Vagina (tissue), 2 donors: ENCODE results near the gene CREB3L2. TPM values are rescaled to one million over a fixed set of nuclear protein-coding genes. Genes with fewer than 3 reads are reported as not detected.
"Not testable (repeated sequence)": the region's sequence is repeated elsewhere in the genome, so short reads cannot be mapped to it uniquely, and the experiment has no call there.

Experiments used
- DNase-seq, 2 donors: peaks; one replicate each; pipeline ENCODE4 v3.0.0-alpha.2; 2017; ENCODE audit errors: extremely low spot score in 2 of 2
- H3K27ac ChIP-seq: fragments of 200-600 bp; sonication (generic); one replicate; pipeline ENCODE4 v1.5.1; 2019
- H3K27me3 ChIP-seq: fragments of 200-600 bp; sonication (generic); one replicate; pipeline ENCODE4 v1.5.1; 2019
- H3K36me3 ChIP-seq, 2 donors: fragments of 200-600 bp; sonication (generic); one replicate each; pipeline ENCODE4 v1.5.1; 2017 to 2019
- H3K4me1 ChIP-seq: fragments of 200-600 bp; sonication (generic); one replicate; pipeline ENCODE4 v1.5.1; 2019
- H3K4me3 ChIP-seq, 2 donors: fragments of 200-600 bp; sonication (generic); 1 replicate in 1 of 2; 2 replicates in 1 of 2; pipeline ENCODE4 v1.5.1; 2016 to 2019
- H3K9me3 ChIP-seq: fragments of 200-600 bp; sonication (generic); one replicate; pipeline ENCODE4 v1.5.1; 2019
- CTCF ChIP-seq, 3 experiments: fragments of 450-650 bp in 2 of 3; fragments of 200-600 bp in 1 of 3; sonication (generic) in 1 of 3; IDR thresholded peaks; one replicate each; pipeline ENCODE4 v1.5.1; 2017 to 2019; ENCODE audit warnings: antibody characterized with exemption in 3 of 3, mild to moderate bottlenecking in 2 of 3, moderate library complexity in 2 of 3
- POLR2A ChIP-seq, 2 donors: fragments of 450-650 bp; IDR thresholded peaks; one replicate each; pipeline ENCODE4 v1.6.1; 2017; ENCODE audit warnings: antibody characterized with exemption in 2 of 2, mild to moderate bottlenecking in 2 of 2, moderate library complexity in 2 of 2
- POLR2AphosphoS5 ChIP-seq, 2 donors: sonication (generic); formaldehyde crosslinking; IDR thresholded peaks; one replicate each; pipeline ENCODE4 v1.9.0; 2017; ENCODE audit warnings: antibody characterized with exemption in 2 of 2, mild to moderate bottlenecking in 2 of 2, low read depth in 1 of 2; ENCODE audit not compliant: insufficient read depth in 1 of 2
- intact Hi-C: fragments of 100-400 bp; cut with DNase I; formaldehyde crosslinking; loops from one replicate; pipeline ENCODE4 v1.15.1; 2023
- total RNA-seq: library from RNA; depleted of rRNA; stranded (reverse); fragments of >200 nt; gene quantifications from one replicate; pipeline ENCODE4 v1.2.3, GENCODE V29; 2016

The CREB3L2 gene
- 28.7 TPM for total RNA-seq

- no peaks in the 10 kb centered on the region for H3K9me3 ChIP-seq
- no peaks in the 10 kb centered on the region for H3K36me3 ChIP-seq
- peak within 1 kb of the TSS; percentile 93 for H3K27ac ChIP-seq
- H3K4me1 ChIP-seq, result peaks cover 41% of the 10 kb centered on the region
- peak within 1 kb of the TSS; percentile 81 to 98 for H3K4me3 ChIP-seq
- intact Hi-C loops, result no loop called here
- no peak for DNase-seq
- TF ChIP-seq CTCF (IDR thresholded peaks at IDR 0.05), result no peak
- TF ChIP-seq POLR2AphosphoS5 (IDR thresholded peaks at IDR 0.05; ENCODE audit: insufficient read depth in 1 of 2, low read depth in 1 of 2), result peak in 1 of 2 donors; percentile 97
- peak in 1 of 2 donors; percentile 73 for TF ChIP-seq POLR2A (IDR thresholded peaks at IDR 0.05)
- no peaks in the 10 kb centered on the region for H3K27me3 ChIP-seq
Observed at GRCh38 chr7:138001529-138002095, at the start of gene CREB3L2. CREB3L2 (minus strand) TSS chr7:138002086; CDS start chr7:138001705, 381 bp downstream.

GRCh38 chr7:138049505-138050116 lies 47.7 kb upstream of the CREB3L2 start:
- H3K36me3 ChIP-seq, result no peaks in the 10 kb centered on the region
- intact Hi-C loops, result no loop called here
- no peaks in the 10 kb centered on the region for H3K4me1 ChIP-seq
- no peak for DNase-seq
- H3K9me3 ChIP-seq, result no peaks in the 10 kb centered on the region
- H3K27ac ChIP-seq, result no peak overlapping the region
- H3K27me3 ChIP-seq, result no peaks in the 10 kb centered on the region
- TF ChIP-seq POLR2A (IDR thresholded peaks at IDR 0.05), result no peak
- TF ChIP-seq CTCF (IDR thresholded peaks at IDR 0.05), result no peak
- TF ChIP-seq POLR2AphosphoS5 (IDR thresholded peaks at IDR 0.05; ENCODE audit: insufficient read depth in 1 of 2, low read depth in 1 of 2), result no peak
- no peak overlapping the region for H3K4me3 ChIP-seq

DNA sequence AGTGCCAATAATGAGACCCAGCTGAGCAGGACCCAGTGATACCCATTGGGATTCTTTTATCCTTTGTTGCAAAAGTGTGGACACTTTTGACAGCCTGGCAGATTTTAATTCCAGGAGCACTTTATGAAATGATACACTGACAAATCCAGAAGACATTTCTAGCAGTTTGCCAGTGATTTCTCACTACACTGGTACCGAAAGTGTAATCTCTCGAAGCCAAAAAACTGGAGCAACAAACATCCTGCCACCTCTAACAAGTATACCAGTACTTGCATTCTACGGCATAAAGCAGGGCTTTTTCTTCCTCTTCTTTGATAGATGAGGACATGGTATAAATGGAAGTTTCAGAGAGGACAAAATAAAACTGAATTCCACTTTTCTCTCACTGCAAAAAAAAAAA lies 46.0 kb upstream of the CREB3L2 start:
- Histone ChIP-seq H3K4me1 (no peaks in the 10 kb centered on the region), H3K36me3 (no peaks in the 10 kb centered on the region), H3K27ac (no peak overlapping the region), H3K27me3 (no peaks in the 10 kb centered on the region), H3K9me3 (no peaks in the 10 kb centered on the region), H3K4me3 (no peak overlapping the region)
- intact Hi-C loops, result no loop called here
- DNase-seq, result no peak
- TF ChIP-seq CTCF (IDR thresholded peaks at IDR 0.05) (no peak), POLR2AphosphoS5 (IDR thresholded peaks at IDR 0.05; ENCODE audit: insufficient read depth in 1 of 2, low read depth in 1 of 2) (no peak), POLR2A (IDR thresholded peaks at IDR 0.05) (no peak)

DNA sequence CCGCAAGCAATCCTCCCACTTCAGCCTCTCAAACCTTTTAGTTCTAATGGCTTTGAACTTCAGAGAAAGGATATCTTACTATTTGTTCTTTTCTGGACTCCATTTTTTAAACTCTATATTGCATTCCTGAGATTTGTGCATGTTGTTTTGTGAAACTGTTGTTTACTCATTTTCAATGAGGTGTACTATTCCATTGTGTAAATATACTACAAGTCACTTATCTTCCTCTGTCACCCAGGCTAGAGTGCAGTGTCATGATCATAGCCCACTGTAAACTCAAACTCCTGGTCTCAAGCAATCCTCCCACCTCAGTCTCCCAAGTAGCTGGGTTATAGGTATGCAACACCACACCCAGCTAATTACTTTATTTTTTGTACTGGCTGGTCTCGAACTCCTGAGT lies 43.0 kb upstream of the CREB3L2 start:
- Histone ChIP-seq H3K4me1 (no peaks in the 10 kb centered on the region), H3K4me3 (no peak overlapping the region), H3K27me3 (no peaks in the 10 kb centered on the region), H3K9me3 (no peaks in the 10 kb centered on the region), H3K36me3 (no peaks in the 10 kb centered on the region), H3K27ac (no peak overlapping the region)
- intact Hi-C loops, result no loop called here
- TF ChIP-seq CTCF (IDR thresholded peaks at IDR 0.05) (no peak), POLR2A (IDR thresholded peaks at IDR 0.05) (no peak), POLR2AphosphoS5 (IDR thresholded peaks at IDR 0.05; ENCODE audit: insufficient read depth in 1 of 2, low read depth in 1 of 2) (no peak)
- no peak for DNase-seq

DNA sequence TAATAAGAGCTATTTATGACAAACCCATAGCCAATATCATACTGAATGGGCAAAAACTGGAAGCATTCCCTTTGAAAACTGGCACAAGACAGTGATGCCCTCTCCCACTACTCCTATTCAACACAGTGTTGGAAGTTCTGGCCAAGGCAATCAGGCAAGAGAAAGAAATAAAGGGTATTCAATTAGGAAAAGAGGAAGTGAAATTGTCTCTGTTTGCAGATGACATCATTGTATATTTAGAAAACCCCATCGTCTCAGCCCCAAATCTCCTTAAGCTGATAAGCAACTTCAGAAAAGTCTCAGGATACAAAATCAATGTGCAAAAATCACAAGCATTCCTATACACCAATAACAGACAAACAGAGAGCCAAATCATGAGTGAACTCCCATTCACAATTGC lies 38.2 kb upstream of the CREB3L2 start:
- intact Hi-C loops, H3K4me1 ChIP-seq, H3K27me3 ChIP-seq, DNase-seq, H3K36me3 ChIP-seq, H3K4me3 ChIP-seq, H3K27ac ChIP-seq, H3K9me3 ChIP-seq: not testable (repeated sequence)
